OCI-LY3 (cell line): Measurements from ENCODE around the gene HIPK2.

Experiments
- H2AFZ ChIP-seq: fragments of 200-600, 300-600 bp; shearing (Covaris generic); 2 replicates; pipeline ENCODE4 v1.6.0; 2014; ENCODE audit warnings: antibody characterized with exemption, low read depth, low read length
- H3K27ac ChIP-seq: fragments of 200-600, 300-600 bp; sonication (generic); 2 replicates; pipeline ENCODE4 v1.5.1; 2014; ENCODE audit warnings: mild to moderate bottlenecking, low read length, moderate library complexity, mixed read lengths
- H3K27me3 ChIP-seq: fragments of 200-600, 300-600 bp; sonication (generic); 2 replicates; pipeline ENCODE4 v1.6.1; 2014; ENCODE audit warnings: low read depth, low read length, mixed read lengths
- H3K36me3 ChIP-seq: fragments of 200-600, 300-600 bp; sonication (generic); replicated peaks from 2 replicates; pipeline ENCODE3; 2014; ENCODE audit warnings: low read depth, low read length, mixed read lengths
- H3K4me1 ChIP-seq: fragments of 300-600, 200-600 bp; sonication (generic); 2 replicates; pipeline ENCODE4 v1.6.1; 2014; ENCODE audit warnings: low read length, mixed read lengths
- H3K4me2 ChIP-seq: fragments of 200-600, 300-600 bp; sonication (generic); 2 replicates; pipeline ENCODE4 v1.6.1; 2014; ENCODE audit warnings: low read length, mixed read lengths
- H3K4me3 ChIP-seq: fragments of 300-600, 200-600 bp; sonication (generic); 2 replicates; pipeline ENCODE4 v1.5.1; 2014; ENCODE audit warnings: antibody characterized with exemption, mild to moderate bottlenecking, low read length, moderate library complexity
- H3K79me2 ChIP-seq: fragments of 300-600, 200-600 bp; shearing (Covaris generic); 2 replicates; pipeline ENCODE4 v1.6.1; 2014; ENCODE audit warnings: mild to moderate bottlenecking, low read length, mixed read lengths
- H3K9ac ChIP-seq: fragments of 300-600, 200-600 bp; shearing (Covaris generic); 2 replicates; pipeline ENCODE4 v1.6.0; 2014; ENCODE audit warnings: mild to moderate bottlenecking, low read length, moderate library complexity
- H3K9me3 ChIP-seq: fragments of 200-600, 300-600 bp; shearing (Covaris generic); 2 replicates; pipeline ENCODE4 v1.6.1; 2014; ENCODE audit warnings: low read length, mixed read lengths; ENCODE audit not compliant: insufficient read depth
- H4K20me1 ChIP-seq: fragments of 200-600, 300-600 bp; sonication (generic); 2 replicates; pipeline ENCODE4 v1.6.1; 2016; ENCODE audit warnings: low read length, mixed read lengths; ENCODE audit not compliant: insufficient read depth
- CTCF ChIP-seq: fragments of 200-600, 300-600 bp; sonication (generic); IDR thresholded peaks from 2 replicates; pipeline ENCODE4 v1.5.1; 2014; ENCODE audit warnings: antibody characterized with exemption, low read length, low read depth
- EZH2phosphoT487 ChIP-seq: fragments of 200-600 bp; shearing (Covaris generic); IDR thresholded peaks from 2 replicates; pipeline ENCODE4 v1.6.1; 2018; ENCODE audit warnings: antibody characterized with exemption, mixed run types, low read depth

Gene HIPK2

GRCh38 chr7:139585042-139585441 lies 192.8 kb downstream of the HIPK2 start:
- Histone ChIP-seq H3K4me1 (peaks cover 4% of the 10 kb centered on the region; the same call in 1 of the 2 replicates), H3K4me2 (no peak overlapping the region), H3K4me3 (no peak overlapping the region), H3K9ac (no peak overlapping the region), H3K9me3 (no peaks in the 10 kb centered on the region), H3K79me2 (no peaks in the 10 kb centered on the region), H2AFZ (no peak overlapping the region), H3K36me3 (no peaks in the 10 kb centered on the region), H3K27ac (no peak overlapping the region), H4K20me1 (no peaks in the 10 kb centered on the region), H3K27me3 (peaks cover 14% of the 10 kb centered on the region)
- TF ChIP-seq EZH2phosphoT487: no peak
- no peak for TF ChIP-seq CTCF

- Histone ChIP-seq H3K27me3 (peaks cover 3% of the 10 kb centered on the region; the same call in 1 of the 2 replicates), H3K4me1 (no peaks in the 10 kb centered on the region), H3K36me3 (no peaks in the 10 kb centered on the region), H3K4me3 (no peak overlapping the region), H3K9me3 (no peaks in the 10 kb centered on the region), H2AFZ (no peak overlapping the region), H3K27ac (no peak overlapping the region), H3K9ac (no peak overlapping the region), H4K20me1 (no peaks in the 10 kb centered on the region), H3K4me2 (no peak overlapping the region), H3K79me2 (no peaks in the 10 kb centered on the region)
- TF ChIP-seq EZH2phosphoT487 (no peak), CTCF (no peak)
Measured at GRCh38 chr7:139583826-139584553, 193.8 kb downstream of the HIPK2 start.

- H3K9me3 ChIP-seq: no peaks in the 10 kb centered on the region
- H3K36me3 ChIP-seq: no peaks in the 10 kb centered on the region
- H3K4me2 ChIP-seq: no peak overlapping the region
- TF ChIP-seq CTCF: no peak
- no peak overlapping the region for H2AFZ ChIP-seq
- no peak overlapping the region for H3K4me3 ChIP-seq
- no peaks in the 10 kb centered on the region for H4K20me1 ChIP-seq
- no peaks in the 10 kb centered on the region for H3K27me3 ChIP-seq
- no peak overlapping the region for H3K9ac ChIP-seq
- H3K27ac ChIP-seq: no peak overlapping the region
- H3K79me2 ChIP-seq: no peaks in the 10 kb centered on the region
- no peaks in the 10 kb centered on the region for H3K4me1 ChIP-seq
Measured at GRCh38 chr7:139582671-139583155, 195.1 kb downstream of the HIPK2 start.

- H3K4me3 ChIP-seq: no peak overlapping the region
- no peaks in the 10 kb centered on the region for H3K4me1 ChIP-seq
- no peaks in the 10 kb centered on the region for H3K79me2 ChIP-seq
- H2AFZ ChIP-seq: no peak overlapping the region
- no peaks in the 10 kb centered on the region for H3K9me3 ChIP-seq
- H4K20me1 ChIP-seq: no peaks in the 10 kb centered on the region
- H3K4me2 ChIP-seq: no peak overlapping the region
- H3K9ac ChIP-seq: no peak overlapping the region
- no peaks in the 10 kb centered on the region for H3K36me3 ChIP-seq
- no peaks in the 10 kb centered on the region for H3K27me3 ChIP-seq
- H3K27ac ChIP-seq: no peak overlapping the region
- no peak for TF ChIP-seq EZH2phosphoT487
- TF ChIP-seq CTCF: no peak
Measured at GRCh38 chr7:139582130-139582650, 195.6 kb downstream of the HIPK2 start.
